ENCODE data around the gene NUP205.
"Not testable (repeated sequence)": the region's sequence is repeated elsewhere in the genome, so short reads cannot be mapped to it uniquely, and the experiment has no call there.

NUP205 gene

GRCh38 chr7:135692055-135692454 lies 134.3 kb downstream of the NUP205 start:
- H3K9ac ChIP-seq (ENCODE audit: low read length), result no peak overlapping the region
- no peak overlapping the region for H3K27ac ChIP-seq (ENCODE audit: low read depth, low read length)
- no peaks in the 10 kb centered on the region for H3K27me3 ChIP-seq (ENCODE audit: control insufficient read depth in 1 of 2, insufficient read depth in 2 of 2, low read length in 2 of 2)
- peaks cover 19% of the 10 kb centered on the region for H3K36me3 ChIP-seq (ENCODE audit: insufficient read depth, low read length)
- H3K4me1 ChIP-seq (ENCODE audit: insufficient read depth, low read length), result no peaks in the 10 kb centered on the region
- H3K9me3 ChIP-seq (ENCODE audit: low read length), result no peaks in the 10 kb centered on the region
- H3K4me3 ChIP-seq (ENCODE audit: low read depth in 1 of 2, low read length in 2 of 2), result no peak overlapping the region

DNA sequence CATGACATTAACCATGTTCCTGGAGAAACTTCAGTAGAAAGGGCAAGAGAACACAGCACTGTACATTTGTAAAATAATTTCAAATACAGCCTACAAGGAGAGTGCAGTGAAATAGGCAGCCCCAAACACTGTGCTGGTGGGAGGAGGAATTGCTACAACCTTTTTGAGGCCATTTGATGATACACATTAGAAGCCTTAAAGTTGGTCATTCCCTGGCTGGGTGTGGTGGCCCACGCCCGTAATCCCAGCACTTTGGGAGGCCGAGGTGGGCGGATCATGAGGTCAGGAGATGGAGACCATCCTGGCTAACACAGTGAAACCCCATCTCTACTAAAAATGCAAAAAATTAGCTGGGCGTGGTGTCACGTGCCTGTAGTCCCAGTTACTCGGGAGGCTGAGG lies 134.9 kb downstream of the NUP205 start:
- not testable (repeated sequence) for H3K4me1 ChIP-seq (ENCODE audit: insufficient read depth, low read length); H3K9me3 ChIP-seq (ENCODE audit: low read length); H3K27ac ChIP-seq (ENCODE audit: low read depth, low read length); H3K27me3 ChIP-seq (ENCODE audit: control insufficient read depth in 1 of 2, insufficient read depth in 2 of 2, low read length in 2 of 2); H3K4me3 ChIP-seq (ENCODE audit: low read depth in 1 of 2, low read length in 2 of 2); H3K9ac ChIP-seq (ENCODE audit: low read length)
- H3K36me3 ChIP-seq (ENCODE audit: insufficient read depth, low read length), result peaks cover 19% of the 10 kb centered on the region

DNA sequence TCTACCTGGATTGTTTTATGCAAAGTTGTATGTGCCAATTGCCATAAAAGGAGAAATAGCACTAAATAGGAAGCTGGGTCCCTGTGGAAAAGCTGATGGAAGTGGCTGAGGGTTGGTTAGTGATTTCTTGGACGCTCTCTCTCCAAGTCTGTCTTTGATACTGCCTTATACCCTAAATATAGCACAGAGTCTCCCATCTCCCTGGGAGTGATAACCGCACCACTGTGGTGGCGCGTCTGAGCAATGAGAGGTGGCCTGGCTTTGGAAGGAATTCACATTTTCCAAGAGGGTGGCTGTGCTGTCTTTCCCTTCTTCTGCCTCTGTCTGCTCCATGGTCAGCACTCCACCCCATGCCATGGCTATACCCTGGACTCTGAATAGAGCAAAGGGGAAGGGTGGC lies 135.8 kb downstream of the NUP205 start:
- no peaks in the 10 kb centered on the region for H3K4me1 ChIP-seq (ENCODE audit: insufficient read depth, low read length)
- H3K9me3 ChIP-seq (ENCODE audit: low read length), result no peaks in the 10 kb centered on the region
- H3K27ac ChIP-seq (ENCODE audit: low read depth, low read length), result no peak overlapping the region
- no peak overlapping the region for H3K4me3 ChIP-seq (ENCODE audit: low read depth in 1 of 2, low read length in 2 of 2)
- no peaks in the 10 kb centered on the region for H3K27me3 ChIP-seq (ENCODE audit: control insufficient read depth in 1 of 2, insufficient read depth in 2 of 2, low read length in 2 of 2)
- H3K9ac ChIP-seq (ENCODE audit: low read length), result no peak overlapping the region
- H3K36me3 ChIP-seq (ENCODE audit: insufficient read depth, low read length), result peaks cover 19% of the 10 kb centered on the region

- H3K27ac ChIP-seq (ENCODE audit: low read depth, low read length), result no peak overlapping the region
Measured at GRCh38 chr7:135697276-135698049, 139.7 kb downstream of the NUP205 start.

More at GRCh38 chr7:135697276-135698049, 139.7 kb downstream of the NUP205 start:
- H3K4me3 ChIP-seq (ENCODE audit: low read depth in 1 of 2, low read length in 2 of 2), result no peak overlapping the region
- H3K9me3 ChIP-seq (ENCODE audit: low read length), result no peaks in the 10 kb centered on the region
- H3K36me3 ChIP-seq (ENCODE audit: insufficient read depth, low read length), result peaks cover 14% of the 10 kb centered on the region
- H3K27me3 ChIP-seq (ENCODE audit: control insufficient read depth in 1 of 2, insufficient read depth in 2 of 2, low read length in 2 of 2), result no peaks in the 10 kb centered on the region
- H3K9ac ChIP-seq (ENCODE audit: low read length), result no peak overlapping the region
- H3K4me1 ChIP-seq (ENCODE audit: insufficient read depth, low read length), result no peaks in the 10 kb centered on the region

All from muscle layer of colon (tissue), 2 donors.